Measurements from ENCODE around the gene MGAT5. TPM values are rescaled to one million over a fixed set of nuclear protein-coding genes. Genes with fewer than 3 reads are reported as not detected.

Gene MGAT5
- total RNA-seq, 1 experiment from 2014 or later: 37.5 TPM

DNA sequence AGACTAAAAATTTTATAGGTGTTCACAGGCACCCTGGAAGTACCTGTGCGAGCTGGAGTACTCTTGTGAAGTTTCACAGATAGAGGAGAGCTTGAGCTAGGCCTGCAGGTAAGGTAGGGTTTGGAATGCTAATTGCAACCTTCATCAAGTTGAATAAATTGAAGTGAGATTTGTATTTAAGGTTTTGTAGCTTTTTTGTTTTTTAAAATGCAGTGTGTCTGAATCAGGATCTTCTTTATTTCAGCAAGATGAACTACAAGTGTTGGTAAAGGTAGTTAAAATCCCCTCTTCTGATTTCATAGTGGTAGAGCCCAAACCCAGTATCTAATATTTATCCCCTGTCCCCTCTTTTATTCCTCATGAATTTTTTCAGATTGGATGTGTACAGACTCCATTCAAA lies 45.5 kb downstream of the MGAT5 start:
- DNase-seq (ENCODE audit: low read depth): no peak

DNA sequence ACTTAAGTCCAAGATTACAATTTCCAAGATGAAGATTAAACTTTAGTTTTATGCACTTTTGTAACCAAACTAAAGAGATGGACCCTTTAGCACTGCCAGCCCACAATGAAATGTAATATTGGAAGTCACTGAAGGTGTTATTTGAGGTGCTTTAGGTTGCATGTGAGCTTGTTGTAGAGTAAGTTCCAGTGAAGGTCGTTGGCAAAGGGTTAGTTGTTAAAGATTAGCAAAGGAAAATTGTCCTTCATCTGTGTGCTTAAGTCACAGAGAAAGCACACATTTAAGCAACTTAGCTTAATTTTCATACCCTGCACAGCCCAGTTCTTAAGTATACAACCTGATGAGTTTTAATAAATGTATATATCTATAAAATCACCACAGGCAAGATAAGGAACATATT lies 46.7 kb downstream of the MGAT5 start:
- DNase-seq (ENCODE audit: low read depth): no peak

DNA sequence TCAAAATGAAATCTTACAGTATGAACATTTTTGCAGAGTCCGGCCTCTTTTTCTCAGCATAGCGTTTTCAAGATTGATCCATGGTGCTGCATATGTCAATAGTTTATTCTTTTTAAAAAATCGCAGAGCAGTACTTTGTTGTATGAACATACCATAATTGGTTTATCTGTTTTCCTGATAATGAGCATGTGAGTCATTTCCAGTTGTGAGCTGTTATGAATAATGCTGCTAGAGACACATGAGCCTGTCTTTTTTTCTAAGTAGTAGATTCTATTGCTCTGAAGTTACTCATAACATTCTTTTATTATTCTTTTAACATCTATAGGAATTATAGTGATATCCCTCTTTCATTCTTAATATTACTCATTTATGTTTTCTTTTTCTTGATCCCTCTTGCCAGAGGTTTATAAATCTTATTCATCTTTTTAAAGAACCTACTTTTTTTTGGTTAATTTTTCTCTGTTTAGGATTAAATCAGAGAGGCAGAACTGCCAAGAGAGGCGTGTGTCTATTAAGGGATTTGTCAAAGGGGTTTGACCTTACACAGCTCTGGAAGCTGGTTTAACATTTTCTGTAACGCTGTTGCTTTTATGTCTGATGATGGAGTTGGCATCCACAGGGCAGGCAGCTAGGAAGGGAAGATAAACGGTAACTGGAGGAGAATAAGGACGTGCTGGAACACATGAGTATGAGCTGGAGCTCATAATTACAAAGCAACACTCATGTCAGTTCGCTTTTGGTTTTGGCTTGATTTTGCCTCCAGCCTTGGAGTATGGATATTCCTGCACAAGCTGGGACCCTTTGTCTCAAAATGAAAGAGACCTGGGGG lies 47.4 kb downstream of the MGAT5 start:
- DNase-seq (ENCODE audit: low read depth): peak; percentile 42

DNA sequence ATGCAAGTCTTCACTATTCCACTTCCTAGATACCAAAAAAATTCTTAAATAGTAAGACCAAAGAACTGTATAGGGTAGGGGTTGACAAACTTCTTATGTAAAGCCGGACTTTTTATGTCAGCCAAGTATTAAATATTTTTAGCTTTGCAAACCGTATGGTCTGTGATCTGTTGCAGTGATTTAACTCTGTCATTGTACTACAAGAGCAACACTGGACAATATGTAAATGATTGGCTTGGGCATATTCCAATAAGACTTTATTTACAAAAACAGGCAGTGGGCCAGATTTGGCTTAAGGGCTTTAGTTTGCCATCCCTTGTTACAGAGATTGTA lies 48.0 kb downstream of the MGAT5 start:
- no peak for DNase-seq (ENCODE audit: low read depth)

DNA sequence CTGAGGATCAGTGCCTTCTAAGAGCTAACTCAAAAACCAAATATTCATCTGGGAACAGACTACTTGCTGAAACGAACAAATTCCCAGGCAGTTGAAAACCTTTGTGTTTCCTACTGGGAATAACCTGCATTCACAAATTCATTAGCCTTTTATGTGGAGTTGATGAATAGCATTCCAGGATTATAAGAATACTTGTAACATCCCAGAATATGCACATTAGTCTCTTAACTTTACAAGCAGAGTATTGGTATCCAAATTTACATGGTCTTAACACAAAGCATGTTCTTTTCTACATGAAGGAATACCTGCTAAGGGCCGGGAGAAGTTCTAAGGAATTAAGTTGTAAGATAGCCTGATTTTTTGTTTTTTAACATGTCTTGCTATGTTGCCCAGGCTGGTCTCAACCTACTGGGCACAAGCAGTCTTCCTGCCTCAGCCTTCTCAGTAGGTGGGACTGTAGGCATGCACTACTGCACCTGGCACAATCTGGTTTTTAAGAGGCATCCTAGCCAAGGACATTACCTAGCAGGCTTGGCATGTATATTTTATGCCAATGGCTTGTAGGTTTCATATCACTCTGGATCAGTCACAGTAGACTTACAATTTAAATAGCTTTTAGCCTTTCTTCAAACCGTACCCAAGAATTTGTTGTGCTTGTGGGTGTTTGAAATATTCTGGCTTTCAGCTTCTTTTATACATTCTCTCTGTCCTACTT lies 50.7 kb downstream of the MGAT5 start:
- DNase-seq (ENCODE audit: low read depth): no peak

DNA sequence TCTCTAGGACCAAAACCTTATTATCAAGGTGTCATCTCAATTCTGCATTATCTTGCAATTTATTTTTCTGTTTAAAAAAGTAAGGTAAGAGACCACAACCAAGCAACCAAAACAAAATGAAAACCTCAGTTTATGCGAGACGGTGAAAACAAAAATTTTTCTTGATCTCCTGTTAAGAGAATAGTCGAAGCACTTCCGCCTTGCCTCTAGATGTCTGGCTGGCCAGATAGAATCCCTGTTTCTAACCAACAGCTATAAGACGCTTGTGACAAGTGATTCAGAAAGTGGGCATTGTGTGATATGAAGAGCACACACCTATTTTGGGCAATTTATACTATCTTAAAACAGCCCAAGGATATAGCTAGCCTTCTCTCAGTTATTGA lies 51.2 kb downstream of the MGAT5 start:
- no peak for DNase-seq (ENCODE audit: low read depth)

DNA sequence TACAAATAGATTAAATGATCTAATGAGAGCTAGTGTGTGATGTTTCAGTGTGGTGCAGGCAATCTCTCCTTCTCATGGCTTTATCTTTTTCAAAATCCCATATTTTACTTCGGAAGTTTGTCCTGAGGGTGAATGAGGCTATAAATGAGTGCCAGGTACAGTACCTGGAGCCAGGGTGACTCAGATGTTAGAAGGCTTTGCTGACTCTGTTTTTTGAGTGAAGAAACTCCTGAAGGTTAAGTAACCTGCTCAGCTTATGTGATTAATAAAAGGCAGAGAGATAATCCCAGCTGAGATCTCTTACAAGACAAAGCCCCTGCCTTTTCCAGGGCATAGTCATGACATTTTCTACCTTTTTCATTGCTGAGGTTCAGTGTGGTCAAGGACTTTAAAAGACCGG lies 52.6 kb downstream of the MGAT5 start:
- DNase-seq (ENCODE audit: low read depth): no peak

DNA sequence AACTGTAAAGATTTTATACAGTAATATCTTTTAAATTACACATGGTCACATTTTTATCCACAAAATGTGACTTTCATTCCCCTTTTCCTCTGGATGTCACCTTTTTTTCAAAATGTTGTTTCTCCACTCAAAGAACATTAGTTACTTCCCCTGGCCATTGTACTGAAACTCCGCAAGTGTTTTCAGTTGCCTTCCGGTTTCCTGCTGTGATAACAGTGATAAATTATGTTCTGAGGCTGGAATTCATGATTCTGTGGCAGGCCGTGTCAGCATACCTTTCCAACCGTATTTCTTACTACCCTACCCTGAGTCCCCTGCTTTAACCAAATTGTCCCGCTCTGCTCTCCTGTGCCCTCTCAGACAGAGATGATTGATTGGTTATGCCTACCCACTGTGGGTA lies 53.5 kb downstream of the MGAT5 start:
- DNase-seq (ENCODE audit: low read depth): no peak

DNA sequence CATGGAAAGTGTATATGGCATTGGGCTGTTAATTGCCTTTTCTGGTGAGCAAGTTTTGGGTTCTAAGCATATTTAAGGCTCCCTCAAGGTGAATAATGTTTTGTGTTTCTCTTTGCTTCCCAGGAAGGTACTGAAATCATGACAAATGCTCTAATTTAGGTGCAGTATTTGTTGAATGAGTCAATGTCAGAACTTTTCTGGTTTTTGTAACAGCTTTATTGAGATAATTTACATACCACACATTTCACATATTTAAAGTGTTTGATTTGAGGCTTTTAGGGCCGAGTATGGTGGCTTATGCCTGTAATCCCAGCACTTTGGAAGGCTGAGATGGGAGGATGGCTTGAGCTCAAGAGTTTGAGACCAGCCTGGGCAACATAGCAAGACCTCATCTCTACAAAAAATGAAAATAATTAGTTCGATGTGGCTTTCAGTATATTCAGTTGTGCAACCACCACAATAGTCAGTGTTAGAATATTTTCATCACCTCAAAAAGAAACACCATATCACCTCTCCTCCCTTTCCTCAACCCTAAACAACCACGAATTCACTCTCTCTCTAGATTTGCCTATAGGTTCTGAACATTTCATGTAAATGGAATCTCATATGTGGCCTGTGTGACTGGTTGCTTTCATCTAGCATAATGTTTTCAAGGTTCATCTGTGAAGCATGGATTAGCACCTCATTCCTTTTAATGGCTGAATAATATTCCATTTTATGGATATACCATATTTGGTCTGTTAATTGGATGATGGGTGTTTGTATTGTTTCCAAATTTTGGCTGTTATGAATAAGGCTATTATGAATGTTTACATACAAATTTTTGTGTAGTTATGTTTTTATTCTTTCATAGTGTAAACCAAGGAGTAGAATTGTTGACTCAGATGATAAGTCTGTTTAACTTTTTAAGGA lies 54.9 kb downstream of the MGAT5 start:
- no peak for DNase-seq (ENCODE audit: low read depth)

DNA sequence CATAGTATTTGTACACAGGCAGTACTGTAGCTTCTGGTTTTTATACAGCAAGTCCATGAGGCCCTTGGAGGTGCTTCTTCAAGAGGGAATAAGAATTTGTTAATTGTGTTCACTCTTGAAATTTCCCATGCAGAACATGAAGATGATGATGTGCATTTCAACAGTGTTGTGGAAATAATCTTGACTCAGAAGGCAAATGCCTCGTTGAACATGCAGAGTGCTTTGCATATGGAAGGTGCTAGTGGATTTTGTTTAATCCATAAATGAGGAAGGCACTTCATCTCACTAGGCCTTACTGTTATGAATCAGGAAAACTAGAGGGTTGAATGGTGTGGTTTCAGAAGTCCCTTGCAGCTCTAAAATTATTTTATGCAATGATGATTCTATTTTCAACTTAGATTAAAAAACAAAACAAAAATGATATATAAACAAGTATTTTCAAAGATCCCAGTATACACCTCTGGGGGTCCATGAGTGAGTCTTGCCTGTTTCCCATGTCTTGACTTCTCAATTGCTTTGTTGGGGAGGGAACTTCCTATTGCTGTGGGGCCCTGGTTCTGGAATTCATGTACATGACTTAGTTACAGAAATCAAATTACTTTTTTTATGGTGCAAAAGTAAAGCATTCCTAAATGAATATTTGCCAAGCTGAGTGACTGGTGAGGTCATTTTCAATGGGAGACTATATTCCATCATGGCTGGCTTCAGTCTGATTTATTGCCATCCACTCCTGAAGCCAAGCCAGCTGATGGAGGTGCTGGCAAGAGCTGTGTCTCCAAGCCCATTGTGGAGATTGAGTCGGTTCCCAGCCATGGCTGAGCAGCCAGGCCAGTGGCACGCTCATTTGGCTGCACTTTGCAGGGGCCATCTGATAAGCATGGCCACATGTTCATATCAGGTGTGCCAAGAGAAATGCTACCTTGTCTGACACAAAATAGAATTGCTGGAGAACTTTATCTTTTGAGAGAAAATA lies 56.5 kb downstream of the MGAT5 start:
- DNase-seq (ENCODE audit: low read depth): no peak

DNA sequence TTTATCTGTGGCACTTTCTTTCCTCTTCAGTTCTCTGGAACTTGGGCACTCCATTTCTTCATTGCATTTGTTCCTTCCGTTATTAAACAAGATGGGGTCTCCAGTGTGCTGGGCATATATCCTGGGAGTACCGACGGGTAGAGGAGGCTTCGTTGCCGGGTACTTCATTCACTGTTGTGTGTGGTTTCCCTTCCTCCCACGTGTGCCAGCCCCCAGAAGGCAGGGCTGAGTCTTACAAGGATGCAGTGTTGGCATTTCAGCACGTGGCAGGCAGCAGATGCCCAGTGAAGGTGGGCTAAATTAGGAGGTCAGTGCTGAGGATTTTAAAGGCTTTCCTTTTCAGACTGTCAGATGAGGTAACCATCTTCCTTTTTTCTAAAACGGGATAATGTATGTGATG lies 58.6 kb downstream of the MGAT5 start:
- DNase-seq (ENCODE audit: low read depth): no peak

DNA sequence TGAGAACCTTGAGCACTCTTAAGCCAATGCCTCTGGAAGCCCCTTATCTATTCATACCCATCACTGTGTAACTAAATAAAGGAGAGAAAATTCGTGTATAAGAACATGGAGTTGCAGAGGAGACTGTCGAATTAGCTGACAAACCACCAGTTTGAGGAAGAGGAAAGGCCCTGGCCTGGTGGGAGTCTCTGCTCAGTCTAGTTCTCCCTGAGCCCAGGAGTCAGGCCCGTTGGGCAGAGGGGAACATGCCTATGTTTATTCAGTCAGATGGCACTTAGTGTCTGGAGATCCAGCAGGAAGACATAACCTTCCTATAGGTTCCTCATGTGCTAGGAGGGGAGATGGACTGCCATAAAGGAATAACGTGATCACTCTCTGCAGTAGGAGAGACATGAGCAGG lies 60.3 kb downstream of the MGAT5 start:
- DNase-seq (ENCODE audit: low read depth): no peak

DNA sequence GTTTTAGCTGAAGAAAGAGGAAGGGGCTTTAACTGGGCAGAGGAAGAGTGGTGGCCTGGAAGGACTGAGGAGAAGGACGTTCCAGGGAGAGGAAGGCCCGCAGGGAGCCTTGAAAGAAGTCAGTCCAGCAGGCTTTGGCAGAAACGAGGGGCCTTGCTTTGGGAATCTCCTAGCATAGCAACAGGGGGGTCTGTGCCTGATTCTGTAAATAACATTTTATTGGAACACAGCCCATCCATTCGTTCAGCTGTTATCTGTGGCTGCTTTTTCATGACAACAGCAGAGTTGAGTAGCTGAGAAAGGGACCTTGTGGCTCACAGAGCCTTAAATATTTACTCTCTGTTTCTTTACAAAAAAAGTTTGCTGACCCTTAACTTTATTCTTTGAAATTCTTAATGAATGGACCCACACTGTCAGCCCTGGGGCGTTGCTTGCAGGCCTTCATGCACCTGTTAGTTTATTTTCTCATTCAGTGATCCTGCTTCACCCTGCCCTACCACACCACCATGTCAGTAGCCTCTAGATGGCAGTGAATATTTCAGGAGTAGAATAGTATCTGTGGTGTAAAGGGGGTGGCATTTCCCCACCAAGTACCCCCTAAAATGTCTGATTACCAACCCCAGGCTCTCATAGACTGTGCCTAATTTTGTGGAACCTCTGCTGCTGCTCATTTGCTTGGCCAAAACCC lies 61.0 kb downstream of the MGAT5 start:
- DNase-seq (ENCODE audit: low read depth): no peak

DNA sequence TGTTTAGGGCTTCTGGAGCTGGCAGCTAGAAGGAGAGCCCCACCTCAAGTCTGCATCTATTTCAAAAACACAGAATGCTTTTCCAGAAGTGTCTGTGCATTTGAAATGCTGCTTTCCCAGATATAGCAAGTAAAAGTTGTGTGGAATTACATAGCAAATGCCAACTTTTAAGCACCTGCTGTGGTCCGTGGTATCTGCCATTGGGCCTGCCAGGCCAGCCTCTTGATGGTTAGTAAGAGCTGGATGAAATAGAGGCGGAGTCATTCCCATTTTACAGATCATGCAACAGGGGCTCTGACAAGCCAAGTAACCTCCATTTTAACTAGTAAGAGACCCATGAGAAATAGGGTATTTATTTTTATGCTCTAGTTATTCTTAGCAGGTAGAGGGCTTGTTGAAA lies 61.6 kb downstream of the MGAT5 start:
- DNase-seq (ENCODE audit: low read depth): no peak

DNA sequence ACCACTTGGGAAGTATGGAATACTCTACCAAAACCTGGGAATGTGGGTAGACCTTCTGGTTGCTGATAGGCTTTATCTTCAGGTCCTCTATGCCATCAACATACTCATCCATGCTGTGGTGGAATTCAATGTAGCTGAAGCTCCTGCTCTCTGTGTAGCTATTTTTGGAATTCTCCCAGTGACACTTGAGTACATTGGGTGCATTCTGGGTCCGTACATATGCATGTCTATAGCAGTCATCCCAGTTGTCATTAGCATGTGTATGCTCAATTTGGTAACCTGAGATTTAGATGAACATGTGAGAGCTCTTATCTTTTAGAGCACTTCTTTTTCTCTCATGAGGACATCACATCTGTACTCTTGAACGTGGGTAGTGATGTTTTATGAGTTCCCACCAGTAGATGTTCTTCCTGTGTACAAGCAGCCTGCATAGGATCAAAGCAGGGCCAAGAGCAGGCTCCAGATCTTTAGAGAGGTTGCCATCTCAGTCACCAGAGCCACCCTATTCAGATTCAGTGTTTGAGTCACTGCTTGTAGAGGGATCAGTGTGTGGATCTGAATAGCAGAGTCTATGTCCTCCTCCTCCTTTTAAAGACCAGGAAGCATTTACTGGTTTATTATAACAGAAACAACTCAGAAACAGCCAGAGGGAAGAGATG lies 65.9 kb downstream of the MGAT5 start:
- no peak for DNase-seq (ENCODE audit: low read depth)

DNA sequence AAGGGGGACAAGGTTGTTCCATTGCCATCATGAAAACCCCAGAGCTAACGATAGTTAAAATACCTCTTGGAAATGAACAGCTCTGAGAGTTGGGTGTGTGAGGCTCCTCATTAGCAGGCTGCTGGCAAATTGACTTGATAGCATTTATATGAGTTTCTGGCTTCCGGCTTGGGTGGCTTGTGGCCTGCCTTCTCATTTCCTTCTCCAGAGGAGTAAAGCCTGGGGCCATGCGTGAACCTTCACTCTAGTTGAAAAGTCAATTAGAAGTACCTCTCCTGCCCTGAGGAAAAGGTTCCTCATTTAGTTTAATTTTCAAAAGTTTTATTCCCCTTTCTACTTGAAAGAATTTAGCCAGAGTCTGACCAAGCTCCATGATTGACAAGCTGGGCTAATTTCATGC lies 67.1 kb downstream of the MGAT5 start:
- DNase-seq (ENCODE audit: low read depth): no peak

DNA sequence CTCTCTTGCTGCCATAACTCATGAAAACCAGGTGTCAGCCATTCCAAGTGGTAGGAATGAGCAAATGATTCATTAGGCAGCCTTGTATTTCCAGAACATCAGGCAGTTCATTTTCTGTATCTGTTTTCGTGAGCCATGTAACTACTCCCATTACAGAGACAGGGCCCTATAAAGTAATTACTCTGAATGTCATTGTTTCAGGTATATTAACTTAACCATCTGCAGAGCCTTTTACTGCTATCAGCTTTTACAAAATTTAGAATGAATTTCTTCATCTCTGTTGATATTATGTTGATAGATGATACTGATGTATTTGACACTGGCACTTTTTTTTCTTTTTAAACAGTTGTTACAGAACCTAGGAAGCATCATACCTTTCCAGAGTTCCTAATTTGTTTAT lies 69.9 kb downstream of the MGAT5 start:
- DNase-seq (ENCODE audit: low read depth): no peak

DNA sequence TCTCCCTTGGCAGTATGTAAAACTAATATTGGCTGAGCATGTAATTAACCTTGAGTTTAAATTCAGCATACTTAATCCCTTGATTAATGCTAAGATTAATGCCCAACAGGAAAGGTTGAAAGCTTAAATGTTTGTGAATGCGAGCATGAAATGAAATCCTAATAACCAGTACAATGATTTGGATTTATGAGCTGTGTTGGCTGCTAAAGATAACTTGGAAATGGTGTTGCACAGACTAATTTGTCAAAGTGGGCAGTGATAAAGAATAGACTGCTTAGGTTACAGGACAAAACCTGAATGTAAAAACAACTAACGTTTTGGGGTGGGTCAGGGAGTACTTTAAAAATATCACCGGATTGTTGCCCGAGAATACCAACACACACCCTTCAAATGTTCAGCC lies 70.6 kb downstream of the MGAT5 start:
- DNase-seq (ENCODE audit: low read depth): no peak

DNA sequence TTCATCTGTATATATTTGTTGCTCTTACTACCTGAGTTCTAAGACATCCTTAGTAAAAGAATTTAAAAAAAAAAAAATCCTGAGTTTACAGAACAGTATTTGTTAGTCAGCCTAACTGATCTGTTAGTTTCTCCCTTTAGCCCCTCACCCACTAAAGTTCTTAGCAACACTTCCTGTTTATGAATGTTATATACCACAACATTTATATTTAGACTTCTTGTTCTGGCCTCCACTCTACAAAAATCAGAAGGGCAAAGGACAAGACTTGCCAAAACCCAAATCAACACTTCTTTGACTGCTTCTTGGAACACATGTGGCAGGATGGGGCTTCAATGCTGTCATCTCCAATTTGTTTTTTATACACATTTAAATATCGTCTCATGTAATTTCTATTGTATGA lies 71.1 kb downstream of the MGAT5 start:
- DNase-seq (ENCODE audit: low read depth): no peak

DNA sequence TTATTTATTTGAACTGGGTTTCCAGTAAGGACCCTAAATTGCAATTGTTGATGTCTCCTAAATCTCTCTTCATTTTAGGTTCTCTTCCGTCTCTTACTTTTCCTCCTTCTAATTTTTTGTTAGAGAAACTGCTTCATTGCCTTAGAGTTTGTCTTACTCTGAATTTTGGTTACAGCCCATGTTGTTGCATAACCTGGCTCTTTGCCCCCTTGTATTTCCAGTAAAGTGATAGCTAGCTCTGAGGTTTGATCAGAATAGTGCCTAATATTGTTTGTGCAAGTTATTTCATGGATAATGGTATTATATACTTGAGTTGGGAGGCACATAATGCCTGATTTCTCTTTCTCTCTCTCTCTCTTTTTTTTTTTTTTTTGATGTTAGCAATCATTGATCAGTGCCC lies 71.8 kb downstream of the MGAT5 start:
- DNase-seq (ENCODE audit: low read depth): no peak

Data from HT1080 (cell line).